ENCODE measurements around the gene C2orf68. TPM values are rescaled to one million over a fixed set of nuclear protein-coding genes. Genes with fewer than 3 reads are reported as not detected.

The C2orf68 gene
- total and polyA plus RNA-seq, 2 donors (not counting 1 experiment from before 2014, with no cell fraction given): 15.4 to 26.1 TPM

DNA sequence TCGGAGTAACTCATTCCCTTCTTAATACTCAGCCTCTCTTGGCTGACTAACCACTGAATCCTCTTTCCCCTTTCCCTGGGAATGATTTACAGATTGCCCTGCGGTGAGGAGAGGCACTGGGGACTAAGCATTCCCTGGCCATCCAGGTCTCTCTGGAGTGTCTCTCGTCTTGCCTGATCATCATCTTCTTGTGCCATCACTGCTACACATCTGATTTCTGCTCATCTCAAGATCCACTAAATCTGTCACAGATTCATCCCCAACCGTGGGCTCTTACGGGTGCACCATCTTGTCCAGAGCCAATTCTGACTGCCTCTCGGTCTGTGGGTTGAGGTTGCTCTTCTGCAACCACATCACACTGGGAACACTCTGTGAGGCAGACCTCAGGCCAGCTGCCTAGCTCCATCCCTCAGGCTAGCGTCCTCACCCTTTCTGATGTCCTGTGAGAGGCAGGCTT lies 44.1 kb upstream of the C2orf68 start:
- peak overlapping the region; percentile 51 for H3K4me2 ChIP-seq (ENCODE audit: extremely low read depth, insufficient read depth, low read length)
- no peak overlapping the region for H3K9ac ChIP-seq (ENCODE audit: insufficient read depth, low read length)
- no peaks in the 10 kb centered on the region for H4K20me1 ChIP-seq (ENCODE audit: control insufficient read depth, extremely low read depth, insufficient read depth, low read length)
- peak in 1 of 2 donors; percentile 68 for DNase-seq (ENCODE audit: low read depth in 2 of 2)
- no peak overlapping the region for H2AFZ ChIP-seq (ENCODE audit: low read length)
- H3K4me1 ChIP-seq (ENCODE audit: control insufficient read depth, extremely low read depth, insufficient read depth, low read length): peaks cover 23% of the 10 kb centered on the region
- peak overlapping the region; percentile 59 for H3K27ac ChIP-seq (ENCODE audit: insufficient read depth, low read length)
- peaks cover 3% of the 10 kb centered on the region for H3K36me3 ChIP-seq (ENCODE audit: control insufficient read depth, insufficient read depth, low read length)
- TF ChIP-seq CTCF (conservative IDR thresholded peaks at IDR 0.05 in 1 of 2, IDR thresholded peaks at IDR 0.05 in 1 of 2; ENCODE audit: low read depth in 1 of 2, low read length in 2 of 2) (no peak), EZH2 (IDR thresholded peaks at IDR 0.05; ENCODE audit: low read length, missing control alignments) (no peak)
- H3K79me2 ChIP-seq (ENCODE audit: control insufficient read depth, insufficient read depth, low read length): no peaks in the 10 kb centered on the region
- H3K4me3 ChIP-seq (replicated peaks in 1 of 4; ENCODE audit: control extremely low read depth in 1 of 4, insufficient read depth in 1 of 4, low read depth in 3 of 4, low read length in 4 of 4): no peak overlapping the region
- H3K9me3 ChIP-seq (ENCODE audit: control insufficient read depth, insufficient read depth, low read depth, low read length): no peaks in the 10 kb centered on the region
- H3K27me3 ChIP-seq (ENCODE audit: control insufficient read depth, insufficient read depth, low read length): no peaks in the 10 kb centered on the region

GRCh38 chr2:85653996-85654395 lies 42.1 kb upstream of the C2orf68 start:
- Histone ChIP-seq H4K20me1 (ENCODE audit: control insufficient read depth, extremely low read depth, insufficient read depth, low read length) (no peaks in the 10 kb centered on the region), H3K4me2 (ENCODE audit: extremely low read depth, insufficient read depth, low read length) (no peak overlapping the region), H3K4me1 (ENCODE audit: control insufficient read depth, extremely low read depth, insufficient read depth, low read length) (peaks cover 36% of the 10 kb centered on the region), H3K9ac (ENCODE audit: insufficient read depth, low read length) (no peak overlapping the region), H3K9me3 (ENCODE audit: control insufficient read depth, insufficient read depth, low read depth, low read length) (no peaks in the 10 kb centered on the region), H3K36me3 (ENCODE audit: control insufficient read depth, insufficient read depth, low read length) (peaks cover 3% of the 10 kb centered on the region), H3K27me3 (ENCODE audit: control insufficient read depth, insufficient read depth, low read length) (no peaks in the 10 kb centered on the region), H2AFZ (ENCODE audit: low read length) (no peak overlapping the region), H3K27ac (ENCODE audit: insufficient read depth, low read length) (no peak overlapping the region), H3K79me2 (ENCODE audit: control insufficient read depth, insufficient read depth, low read length) (no peaks in the 10 kb centered on the region), H3K4me3 (replicated peaks in 1 of 4; ENCODE audit: control extremely low read depth in 1 of 4, insufficient read depth in 1 of 4, low read depth in 3 of 4, low read length in 4 of 4) (no peak overlapping the region)
- no peak for DNase-seq (ENCODE audit: low read depth in 2 of 2)
- TF ChIP-seq EZH2 (IDR thresholded peaks at IDR 0.05; ENCODE audit: low read length, missing control alignments) (no peak), CTCF (conservative IDR thresholded peaks at IDR 0.05 in 1 of 2, IDR thresholded peaks at IDR 0.05 in 1 of 2; ENCODE audit: low read depth in 1 of 2, low read length in 2 of 2) (no peak)

- H3K4me2 ChIP-seq (ENCODE audit: extremely low read depth, insufficient read depth, low read length): no peak overlapping the region
- peak overlapping the region; percentile 11 for H3K27ac ChIP-seq (ENCODE audit: insufficient read depth, low read length)
- H4K20me1 ChIP-seq (ENCODE audit: control insufficient read depth, extremely low read depth, insufficient read depth, low read length): no peaks in the 10 kb centered on the region
- no peaks in the 10 kb centered on the region for H3K27me3 ChIP-seq (ENCODE audit: control insufficient read depth, insufficient read depth, low read length)
- peaks cover 44% of the 10 kb centered on the region for H3K4me1 ChIP-seq (ENCODE audit: control insufficient read depth, extremely low read depth, insufficient read depth, low read length)
- no peak overlapping the region for H3K9ac ChIP-seq (ENCODE audit: insufficient read depth, low read length)
- no peaks in the 10 kb centered on the region for H3K79me2 ChIP-seq (ENCODE audit: control insufficient read depth, insufficient read depth, low read length)
- no peak for DNase-seq (ENCODE audit: low read depth in 2 of 2)
- TF ChIP-seq CTCF (conservative IDR thresholded peaks at IDR 0.05 in 1 of 2, IDR thresholded peaks at IDR 0.05 in 1 of 2; ENCODE audit: low read depth in 1 of 2, low read length in 2 of 2) (no peak), EZH2 (IDR thresholded peaks at IDR 0.05; ENCODE audit: low read length, missing control alignments) (no peak)
- peaks cover 4% of the 10 kb centered on the region for H3K36me3 ChIP-seq (ENCODE audit: control insufficient read depth, insufficient read depth, low read length)
- H3K4me3 ChIP-seq (replicated peaks in 1 of 4; ENCODE audit: control extremely low read depth in 1 of 4, insufficient read depth in 1 of 4, low read depth in 3 of 4, low read length in 4 of 4): no peak overlapping the region
- H2AFZ ChIP-seq (ENCODE audit: low read length): no peak overlapping the region
- H3K9me3 ChIP-seq (ENCODE audit: control insufficient read depth, insufficient read depth, low read depth, low read length): no peaks in the 10 kb centered on the region
Observed at GRCh38 chr2:85652056-85652455, 40.2 kb upstream of the C2orf68 start.
